H9 (cell line): ENCODE measurements around the gene KBTBD3. TPM values are rescaled to one million over a fixed set of nuclear protein-coding genes. Genes with fewer than 3 reads are reported as not detected.

Source experiments
- DNase-seq: peaks from one replicate; pipeline ENCODE4 v3.0.0-alpha.2; 2017
- H2AFZ ChIP-seq: one replicate; pipeline ENCODE4 v1.6.1; 2013; ENCODE audit warnings: mild to moderate bottlenecking, low read length, control low read depth, moderate library complexity
- H2AK5ac ChIP-seq: 2 replicates; pipeline ENCODE4 v1.6.1; 2013; ENCODE audit warnings: low read length, control low read depth, mixed read lengths; ENCODE audit not compliant: insufficient read length
- H2BK120ac ChIP-seq: one replicate; pipeline ENCODE4 v1.6.1; 2013; ENCODE audit warnings: low read depth, mild to moderate bottlenecking, low read length, control low read depth, inconsistent platforms; ENCODE audit not compliant: poor library complexity, severe bottlenecking
- H2BK12ac ChIP-seq: 2 replicates; pipeline ENCODE4 v1.6.1; 2013; ENCODE audit warnings: low read length, control low read depth, mixed read lengths, low read depth; ENCODE audit not compliant: insufficient read length
- H2BK15ac ChIP-seq: 2 replicates; pipeline ENCODE4 v1.6.1; 2013; ENCODE audit warnings: low read depth, low read length, control low read depth
- H2BK20ac ChIP-seq: one replicate; pipeline ENCODE4 v1.6.1; 2013; ENCODE audit warnings: low read depth, mild to moderate bottlenecking, low read length, control low read depth, inconsistent platforms; ENCODE audit not compliant: poor library complexity, severe bottlenecking
- H2BK5ac ChIP-seq: 2 replicates; pipeline ENCODE4 v1.6.1; 2013; ENCODE audit warnings: low read length, control low read depth, mixed read lengths; ENCODE audit not compliant: insufficient read length
- H3K14ac ChIP-seq: 2 replicates; pipeline ENCODE4 v1.6.1; 2013; ENCODE audit warnings: low read length, control low read depth; ENCODE audit not compliant: insufficient read depth
- H3K18ac ChIP-seq: 2 replicates; pipeline ENCODE4 v1.6.1; 2013; ENCODE audit warnings: low read depth, mild to moderate bottlenecking, mixed read lengths, low read length, control low read depth; ENCODE audit not compliant: insufficient read length
- H3K23ac ChIP-seq: 2 replicates; pipeline ENCODE4 v1.6.1; 2013; ENCODE audit warnings: low read length, control low read depth, mixed read lengths, low read depth; ENCODE audit not compliant: insufficient read length
- H3K23me2 ChIP-seq: 2 replicates; pipeline ENCODE4 v1.6.1; 2013; ENCODE audit warnings: low read depth, mild to moderate bottlenecking, mixed read lengths, low read length, control low read depth; ENCODE audit not compliant: insufficient read length, poor library complexity, severe bottlenecking
- H3K27ac ChIP-seq: 2 replicates; pipeline ENCODE4 v1.5.1; 2013; ENCODE audit warnings: low read length, control low read depth, mixed read lengths, low read depth; ENCODE audit not compliant: insufficient read length
- H3K27me3 ChIP-seq: 2 replicates; pipeline ENCODE4 v1.6.1; 2013; ENCODE audit warnings: low read length, control low read depth, inconsistent platforms; ENCODE audit not compliant: insufficient read depth
- H3K4ac ChIP-seq: 2 replicates; pipeline ENCODE4 v1.6.1; 2013; ENCODE audit warnings: low read depth, mild to moderate bottlenecking, control low read depth, inconsistent platforms, low read length, moderate library complexity
- H3K4me1 ChIP-seq: 2 replicates; pipeline ENCODE4 v1.6.1; 2013; ENCODE audit warnings: low read length, control low read depth, inconsistent platforms; ENCODE audit not compliant: insufficient read depth
- H3K4me2 ChIP-seq: 2 replicates; pipeline ENCODE4 v1.6.1; 2013; ENCODE audit warnings: low read length, control low read depth, mixed read lengths; ENCODE audit not compliant: insufficient read length, insufficient read depth
- H3K56ac ChIP-seq: 2 replicates; pipeline ENCODE4 v1.6.1; 2013; ENCODE audit warnings: low read depth, mild to moderate bottlenecking, mixed read lengths, low read length, control low read depth; ENCODE audit not compliant: insufficient read length
- H3K79me1 ChIP-seq: 2 replicates; pipeline ENCODE4 v1.6.1; 2013; ENCODE audit warnings: low read depth, mild to moderate bottlenecking, moderate library complexity, low read length, control low read depth, inconsistent platforms; ENCODE audit not compliant: insufficient read depth, poor library complexity, severe bottlenecking
- H3K79me2 ChIP-seq: 2 replicates; pipeline ENCODE4 v1.6.1; 2013; ENCODE audit warnings: low read length, control low read depth, inconsistent platforms; ENCODE audit not compliant: insufficient read depth
- H3K9ac ChIP-seq: 2 replicates; pipeline ENCODE4 v1.6.1; 2013; ENCODE audit warnings: low read length, control low read depth, mixed read lengths; ENCODE audit not compliant: insufficient read length; ENCODE audit errors: extremely low read depth
- H3K9me3 ChIP-seq: one replicate; pipeline ENCODE4 v1.6.1; 2013; ENCODE audit warnings: low read depth, low read length, inconsistent platforms; ENCODE audit not compliant: control insufficient read depth
- H3T11ph ChIP-seq: one replicate; pipeline ENCODE4 v1.6.1; 2013; ENCODE audit warnings: mild to moderate bottlenecking, low read length, control low read depth, inconsistent platforms
- H4K20me1 ChIP-seq: one replicate; pipeline ENCODE4 v1.6.1; 2013; ENCODE audit not compliant: control insufficient read depth, insufficient read length, insufficient read depth
- H4K5ac ChIP-seq: 2 replicates; pipeline ENCODE4 v1.6.1; 2013; ENCODE audit warnings: low read depth, mild to moderate bottlenecking, mixed read lengths, low read length, control low read depth; ENCODE audit not compliant: insufficient read length
- H4K8ac ChIP-seq: replicated peaks from 2 replicates; pipeline ENCODE4 v1.6.1; 2013; ENCODE audit warnings: low read length, control low read depth, mixed read lengths, low read depth; ENCODE audit not compliant: insufficient read length
- H4K91ac ChIP-seq: 2 replicates; pipeline ENCODE4 v1.6.1; 2013; ENCODE audit warnings: low read depth, mild to moderate bottlenecking, moderate library complexity, mixed read lengths, low read length, control low read depth; ENCODE audit not compliant: insufficient read length
- H3K27ac Mint-ChIP-seq, 3 experiments: 2 replicates in 2 of 3; 3 replicates in 1 of 3; pipeline ENCODE4 v1.8.0; 2020 to 2021; ENCODE audit warnings: mixed read lengths in 3 of 3, mild to moderate bottlenecking in 1 of 3, moderate library complexity in 1 of 3
- H3K27me3 Mint-ChIP-seq: 2 replicates; pipeline ENCODE4 v1.8.0; 2021; ENCODE audit warnings: low read depth, mild to moderate bottlenecking, moderate library complexity, mixed read lengths
- H3K36me3 Mint-ChIP-seq, 3 experiments: 2 replicates in 2 of 3; 3 replicates in 1 of 3; pipeline ENCODE4 v1.8.0; 2020 to 2021; ENCODE audit warnings: low read depth in 3 of 3, mixed read lengths in 3 of 3; ENCODE audit not compliant: insufficient read depth in 1 of 3
- H3K4me1 Mint-ChIP-seq, 2 experiments: 2 replicates each; pipeline ENCODE4 v1.8.0; 2020; ENCODE audit warnings: mixed read lengths in 2 of 2
- H3K4me3 Mint-ChIP-seq, 2 experiments: 2 replicates in 1 of 2; 3 replicates in 1 of 2; pipeline ENCODE4 v1.8.0; 2020 to 2021; ENCODE audit warnings: mild to moderate bottlenecking in 2 of 2, mixed read lengths in 2 of 2, moderate library complexity in 1 of 2
- H3K9me3 Mint-ChIP-seq, 2 experiments: 2 replicates in 1 of 2; 3 replicates in 1 of 2; pipeline ENCODE4 v1.8.0; 2020; ENCODE audit warnings: mild to moderate bottlenecking in 2 of 2, mixed read lengths in 2 of 2, moderate library complexity in 1 of 2
- WGBS: extraction: QIAGEN DNeasy Blood & Tissue Kit; methylation state at CpG from one replicate; pipeline ENCODE4 v1.1.7; 2013; ENCODE audit warnings: missing lambda C conversion rate, low lambda C conversion rate, mixed read lengths; ENCODE audit not compliant: insufficient read length; ENCODE audit errors: extremely low coverage; 5-methylcytosine and 5-hydroxymethylcytosine counted together
- total RNA-seq: library from RNA; stranded (reverse); gene quantifications from 2 replicates; pipeline ENCODE4 v1.2.1, GENCODE V29; 2021
- TF ChIP-seq, protein P1 (sequence below): fragments of 200-600 bp; sonication (generic); conservative IDR thresholded peaks from 3 replicates; pipeline ENCODE4 v1.8.0; 2021; ENCODE audit warnings: antibody characterized with exemption, mild to moderate bottlenecking

Gene KBTBD3
- total RNA-seq, 1 experiment from 2014 or later, result 2.4 TPM

DNA sequence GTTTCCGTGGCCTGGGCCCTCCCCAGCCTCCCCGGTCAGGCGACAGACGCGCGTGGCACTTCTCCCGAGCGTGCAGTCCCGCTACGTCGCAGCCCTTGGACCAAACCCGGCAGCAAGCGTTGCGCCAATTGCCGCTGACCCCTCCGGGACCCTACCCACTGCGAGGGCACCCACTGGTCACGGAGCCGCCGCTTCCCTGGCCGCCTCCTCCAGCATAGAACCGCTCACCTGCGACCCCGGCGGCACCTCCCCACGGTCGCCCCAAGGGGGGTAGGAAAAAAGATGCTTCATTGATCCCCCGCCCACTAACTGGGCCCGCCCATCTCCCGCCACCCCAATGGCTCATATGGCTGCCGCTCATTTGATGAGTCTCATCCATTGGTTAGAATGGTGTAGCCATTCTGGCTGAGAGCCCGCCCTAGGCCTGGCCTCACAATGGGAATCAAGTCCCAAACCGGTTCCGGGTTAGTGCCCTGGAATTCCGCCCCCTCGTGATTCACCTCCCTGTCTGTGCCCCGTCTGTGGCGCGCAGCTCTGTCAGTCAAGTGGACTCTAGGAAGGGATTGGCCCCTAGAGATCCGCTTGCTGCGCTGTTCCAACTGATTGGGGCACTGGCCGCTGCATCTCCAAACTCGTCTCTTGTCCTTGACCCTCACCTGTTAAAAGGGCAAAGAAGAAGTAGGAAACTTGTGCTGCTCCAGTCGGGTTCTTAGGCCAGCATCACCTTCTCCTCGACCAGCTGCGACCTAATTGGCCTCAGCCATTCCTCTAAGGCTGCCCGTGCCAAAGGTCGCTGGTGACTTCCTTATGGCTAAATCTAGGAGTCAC, 55.0 kb downstream of the KBTBD3 start, which contains the start of gene MSANTD4:
Gene MSANTD4, minus strand, starts transcription at position 274 of the 828 bp plus-strand sequence. CDS start 11,323 bp downstream, outside the sequence.
- no peak within 1 kb of the TSS for H2BK120ac ChIP-seq
- H3K4me1 ChIP-seq, result no peaks in the 10 kb centered on the region
- no peak within 1 kb of the TSS for H3K56ac ChIP-seq
- H3K4ac ChIP-seq, result no peak within 1 kb of the TSS
- H3K23ac ChIP-seq, result no peak within 1 kb of the TSS
- H4K91ac ChIP-seq, result no peak within 1 kb of the TSS
- H3K9me3 Mint-ChIP-seq, result peaks cover 0 to 2% of the 10 kb centered on the region in 2 experiments; a peak in 2 of 5 replicates
- peaks cover 3% of the 10 kb centered on the region for H3K79me1 ChIP-seq
- H3K4me3 Mint-ChIP-seq, result peak within 1 kb of the TSS; percentile 91 to 97
- no CpG with 5 or more reads among the region's 48 CpGs for WGBS
- DNase-seq, result peak; percentile 99
- H3K27me3 Mint-ChIP-seq, result no peaks in the 10 kb centered on the region
- H3T11ph ChIP-seq, result no peak within 1 kb of the TSS
- peaks cover 2 to 5% (median 4%) of the 10 kb centered on the region in 3 experiments; a peak in 4 of 7 replicates for H3K36me3 Mint-ChIP-seq
- H4K20me1 ChIP-seq, result no peaks in the 10 kb centered on the region
- H4K5ac ChIP-seq, result no peak within 1 kb of the TSS
- H4K8ac ChIP-seq, result no peak within 1 kb of the TSS
- H2BK12ac ChIP-seq, result no peak within 1 kb of the TSS
- no peaks in the 10 kb centered on the region for H3K27me3 ChIP-seq
- H3K23me2 ChIP-seq, result peaks cover 3% of the 10 kb centered on the region
- TF ChIP-seq, protein P1, sequence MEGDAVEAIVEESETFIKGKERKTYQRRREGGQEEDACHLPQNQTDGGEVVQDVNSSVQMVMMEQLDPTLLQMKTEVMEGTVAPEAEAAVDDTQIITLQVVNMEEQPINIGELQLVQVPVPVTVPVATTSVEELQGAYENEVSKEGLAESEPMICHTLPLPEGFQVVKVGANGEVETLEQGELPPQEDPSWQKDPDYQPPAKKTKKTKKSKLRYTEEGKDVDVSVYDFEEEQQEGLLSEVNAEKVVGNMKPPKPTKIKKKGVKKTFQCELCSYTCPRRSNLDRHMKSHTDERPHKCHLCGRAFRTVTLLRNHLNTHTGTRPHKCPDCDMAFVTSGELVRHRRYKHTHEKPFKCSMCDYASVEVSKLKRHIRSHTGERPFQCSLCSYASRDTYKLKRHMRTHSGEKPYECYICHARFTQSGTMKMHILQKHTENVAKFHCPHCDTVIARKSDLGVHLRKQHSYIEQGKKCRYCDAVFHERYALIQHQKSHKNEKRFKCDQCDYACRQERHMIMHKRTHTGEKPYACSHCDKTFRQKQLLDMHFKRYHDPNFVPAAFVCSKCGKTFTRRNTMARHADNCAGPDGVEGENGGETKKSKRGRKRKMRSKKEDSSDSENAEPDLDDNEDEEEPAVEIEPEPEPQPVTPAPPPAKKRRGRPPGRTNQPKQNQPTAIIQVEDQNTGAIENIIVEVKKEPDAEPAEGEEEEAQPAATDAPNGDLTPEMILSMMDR, result no peak
- no peak within 1 kb of the TSS for H2BK5ac ChIP-seq
- H3K27ac Mint-ChIP-seq, result peak within 1 kb of the TSS; percentile 87 to 96 (median 93)
- H3K14ac ChIP-seq, result peak within 1 kb of the TSS; percentile 94
- H2AFZ ChIP-seq, result peak within 1 kb of the TSS; percentile 78
- H3K4me1 Mint-ChIP-seq, result peaks cover 32 to 34% of the 10 kb centered on the region in 2 experiments
- peak within 1 kb of the TSS; percentile 81 for H3K18ac ChIP-seq
- H2AK5ac ChIP-seq, result peak within 1 kb of the TSS; percentile 13
- H2BK20ac ChIP-seq, result no peak within 1 kb of the TSS
- H3K79me2 ChIP-seq, result peaks cover 9% of the 10 kb centered on the region; the same call in 1 of the 2 replicates
- no peaks in the 10 kb centered on the region for H3K9me3 ChIP-seq
- H3K9ac ChIP-seq, result peak within 1 kb of the TSS; percentile 88
- H2BK15ac ChIP-seq, result 0 out of 2 replicates have a peak within 1 kb of the TSS, but pooled peaks have one; percentile 38
- H3K27ac ChIP-seq, result peak within 1 kb of the TSS; percentile 21
- peak within 1 kb of the TSS; percentile 64 for H3K4me2 ChIP-seq
